ENCODE data around the gene MTA2. TPM values are rescaled to one million over a fixed set of nuclear protein-coding genes. Genes with fewer than 3 reads are reported as not detected.

Gene MTA2
- total and polyA plus RNA-seq, 2 of the 8 experiments (the other 6 are each of a cell fraction or from before 2014, with no cell fraction given): 25.7 to 114 TPM

DNA sequence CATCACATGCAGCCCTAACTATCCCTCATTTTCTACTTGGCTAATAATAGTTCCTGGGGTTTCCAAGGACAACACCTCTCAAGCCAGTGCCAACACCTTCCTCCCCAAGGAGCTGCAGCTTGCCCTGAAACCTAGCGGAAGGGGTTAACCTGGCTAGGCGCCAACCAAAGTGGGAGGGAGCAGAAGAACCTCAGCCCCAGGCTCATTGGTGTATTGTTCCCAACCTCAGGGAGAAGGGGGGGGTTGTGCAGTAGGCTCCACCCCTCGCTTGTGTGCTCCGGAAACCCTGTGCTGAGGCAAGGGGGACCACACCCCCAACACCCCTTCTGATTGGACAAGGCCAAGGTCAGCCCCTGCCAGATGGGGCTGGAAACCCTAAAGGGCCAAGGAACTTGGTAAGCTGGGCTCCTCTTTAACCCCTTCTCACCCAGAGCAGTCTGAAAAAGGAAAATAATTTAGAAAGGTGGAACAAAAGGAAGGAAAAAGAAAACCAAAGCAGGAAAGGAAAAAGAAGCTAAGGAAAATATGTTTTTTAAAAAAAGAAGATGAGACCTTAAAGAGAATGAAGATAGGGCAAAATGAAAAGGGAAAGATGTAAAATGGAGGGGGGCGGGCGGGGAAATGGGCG lies 2.5 kb downstream of the MTA2 start:
- peak overlapping the region; percentile 72 to 95 for H3K4me2 ChIP-seq (ENCODE audit: insufficient read depth in 1 of 2, low read depth in 2 of 2, low read length in 2 of 2)
- no peak overlapping the region for H2BK15ac ChIP-seq (ENCODE audit: low read length)
- CTCF ChIA-PET (ENCODE audit: partially characterized antibody): interaction anchor here (0.6 to 1.4 kb wide), 3 partner anchors 81 to 204 kb away, joined by 3 to 5 read pairs (median 3); no protein-coding TSS in a partner anchor
- H3K14ac ChIP-seq (ENCODE audit: insufficient read length): no peak overlapping the region
- no peak overlapping the region for H3K9ac ChIP-seq (replicated peaks in 1 of 4; ENCODE audit: extremely low read depth in 1 of 4, low read depth in 3 of 4, low read length in 3 of 4)
- no peak overlapping the region for H3K23ac ChIP-seq (ENCODE audit: insufficient read length)
- no peak overlapping the region for H2BK120ac ChIP-seq (replicated peaks; ENCODE audit: low read depth, low read length)
- peaks cover 0 to 28% of the 10 kb centered on the region in 2 experiments; a peak in 2 of 4 replicates for H3K79me2 ChIP-seq (ENCODE audit: control insufficient read depth in 1 of 2, insufficient read depth in 2 of 2, low read length in 2 of 2)
- H3K36me3 ChIP-seq (ENCODE audit: control insufficient read depth in 2 of 4, insufficient read depth in 4 of 4, low read length in 3 of 4): peaks cover 36 to 44% (median 39%) of the 10 kb centered on the region in 4 experiments
- H2AK5ac ChIP-seq (ENCODE audit: low read depth, low read length): no peak overlapping the region
- POLR2A ChIA-PET (ENCODE audit: partially characterized antibody): interaction anchor here (0.6 to 12.3 kb wide), 13 partner anchors 8 to 283 kb away, joined by 3 to 235 read pairs (median 3); partner anchors contain the start of genes B3GAT3, BSCL2, C11orf98 and CSKMT
- H3K23me2 ChIP-seq (ENCODE audit: low read depth, low read length): peaks cover 17% of the 10 kb centered on the region; the same call in 1 of the 2 replicates
- WGBS, 2 experiments (ENCODE audit: extremely low coverage in 1 of 2, insufficient coverage in 1 of 2, insufficient read length in 1 of 2, insufficient replicate concordance in 2 of 2, low coverage in 1 of 2, low lambda C conversion rate in 2 of 2, missing lambda C conversion rate in 1 of 2): 59 to 100% methylated on average over 3 to 7 of the region's 7 CpGs
- H3K27me3 ChIP-seq (replicated peaks in 1 of 4; ENCODE audit: control insufficient read depth in 3 of 4, extremely low read depth in 1 of 4, insufficient read depth in 3 of 4, low read length in 3 of 4): peaks cover 0 to 13% (median 11%) of the 10 kb centered on the region in 4 experiments; a peak in 6 of 7 replicates
- peak overlapping the region in 1 of 4 experiments; percentile 85; a peak in 1 of 8 replicates for H3K4me3 ChIP-seq (ENCODE audit: extremely low read depth in 1 of 4, insufficient read depth in 2 of 4, low read depth in 3 of 4, low read length in 4 of 4)
- no peaks in the 10 kb centered on the region; the same call in 1 of the 2 replicates for H3K79me1 ChIP-seq (ENCODE audit: low read depth, low read length)
- H4K91ac ChIP-seq (replicated peaks; ENCODE audit: insufficient read length, low read length): no peak overlapping the region
- peaks cover 4 to 11% of the 10 kb centered on the region in 2 experiments for H4K20me1 ChIP-seq (replicated peaks in 1 of 2; ENCODE audit: control insufficient read depth in 1 of 2, insufficient read depth in 2 of 2, low read length in 2 of 2)
- no peak overlapping the region for H2BK12ac ChIP-seq (ENCODE audit: low read depth, low read length)
- FAIRE-seq: peak; percentile 93
- H3K56ac ChIP-seq (replicated peaks; ENCODE audit: insufficient read length, low read depth, low read length): no peak overlapping the region
- H3K4ac ChIP-seq (replicated peaks; ENCODE audit: insufficient read length, low read depth, low read length): no peak overlapping the region
- H3K9me3 ChIP-seq (ENCODE audit: insufficient read depth in 2 of 2, low read depth in 1 of 2, low read length in 1 of 2): no peaks in the 10 kb centered on the region
- H3K4me1 ChIP-seq (replicated peaks in 1 of 4; ENCODE audit: control insufficient read depth in 3 of 4, insufficient read depth in 4 of 4, low read length in 3 of 4): peaks cover 7 to 28% (median 14%) of the 10 kb centered on the region in 4 experiments
- no peak overlapping the region for H2BK5ac ChIP-seq (ENCODE audit: low read depth, low read length)
- H2AFZ ChIP-seq (ENCODE audit: low read length): no peak overlapping the region
- H3K27ac ChIP-seq (ENCODE audit: low read depth, low read length): no peak overlapping the region
- peak; percentile 87 to 96 for DNase-seq (ENCODE audit: low read depth in 1 of 2, low spot score in 2 of 2)
- H2BK20ac ChIP-seq (ENCODE audit: low read length): no peak overlapping the region
- H4K5ac ChIP-seq (ENCODE audit: insufficient read length, low read depth, low read length): no peak overlapping the region
- no peak overlapping the region for H4K8ac ChIP-seq (ENCODE audit: extremely low read depth, insufficient read depth, low read length)
- no peak overlapping the region for H3K18ac ChIP-seq (ENCODE audit: extremely low read depth, low read length)
- no peak for TF ChIP-seq SP2 (IDR thresholded peaks at IDR 0.05; ENCODE audit: low read length)
- peak in 1 of 2 experiments; percentile 85; a peak in 2 of 4 replicates for TF ChIP-seq SIN3A (conservative IDR thresholded peaks at IDR 0.05 in 1 of 2, IDR thresholded peaks at IDR 0.05 in 1 of 2; ENCODE audit: low read depth in 1 of 2, low read length in 2 of 2)
- no peak for TF ChIP-seq YY1 (IDR thresholded peaks at IDR 0.05; ENCODE audit: low read depth, low read length)
- no peak for TF ChIP-seq CHD1 (IDR thresholded peaks at IDR 0.05; ENCODE audit: low read depth, low read length)
- no peak for TF ChIP-seq CHD2 (IDR thresholded peaks at IDR 0.05; ENCODE audit: low read length)
- TF ChIP-seq SP1 (IDR thresholded peaks at IDR 0.05; ENCODE audit: low read depth, low read length): peak; percentile 84
- no peak for TF ChIP-seq CREB1 (IDR thresholded peaks at IDR 0.05)
- peak; percentile 45; the same call in 1 of the 2 replicates for TF ChIP-seq SP4 (IDR thresholded peaks at IDR 0.05; ENCODE audit: low read length)
- no peak for TF ChIP-seq BCL11A (IDR thresholded peaks at IDR 0.05; ENCODE audit: low read depth in 2 of 2, low read length in 2 of 2)
- TF ChIP-seq EP300 (IDR thresholded peaks at IDR 0.05; ENCODE audit: borderline replicate concordance in 1 of 2, low read depth in 2 of 2, low read length in 2 of 2): peak in 1 of 2 experiments; percentile 7; a peak in 1 of 3 replicates
- TF ChIP-seq SIRT6 (IDR thresholded peaks at IDR 0.05; ENCODE audit: low read length): no peak
- no peak for TF ChIP-seq CEBPB (IDR thresholded peaks at IDR 0.05; ENCODE audit: low read depth, low read length)
- TF ChIP-seq NANOG (IDR thresholded peaks at IDR 0.05; ENCODE audit: insufficient read depth, low read depth, low read length, poor library complexity, severe bottlenecking): peak; percentile 57

All from H1 (cell line).